ENCODE measurements around the gene SLC16A13. TPM values are rescaled to one million over a fixed set of nuclear protein-coding genes. Genes with fewer than 3 reads are reported as not detected.
A peak's percentile ranks its signal among the peaks of the same experiment; 100 is the strongest.
"Not testable (repeated sequence)": the region's sequence is repeated elsewhere in the genome, so short reads cannot be mapped to it uniquely, and the experiment has no call there.

Gene SLC16A13
- total and polyA plus RNA-seq, 4 donors, result 0.10 to 2.4 (median 1.1) TPM

DNA sequence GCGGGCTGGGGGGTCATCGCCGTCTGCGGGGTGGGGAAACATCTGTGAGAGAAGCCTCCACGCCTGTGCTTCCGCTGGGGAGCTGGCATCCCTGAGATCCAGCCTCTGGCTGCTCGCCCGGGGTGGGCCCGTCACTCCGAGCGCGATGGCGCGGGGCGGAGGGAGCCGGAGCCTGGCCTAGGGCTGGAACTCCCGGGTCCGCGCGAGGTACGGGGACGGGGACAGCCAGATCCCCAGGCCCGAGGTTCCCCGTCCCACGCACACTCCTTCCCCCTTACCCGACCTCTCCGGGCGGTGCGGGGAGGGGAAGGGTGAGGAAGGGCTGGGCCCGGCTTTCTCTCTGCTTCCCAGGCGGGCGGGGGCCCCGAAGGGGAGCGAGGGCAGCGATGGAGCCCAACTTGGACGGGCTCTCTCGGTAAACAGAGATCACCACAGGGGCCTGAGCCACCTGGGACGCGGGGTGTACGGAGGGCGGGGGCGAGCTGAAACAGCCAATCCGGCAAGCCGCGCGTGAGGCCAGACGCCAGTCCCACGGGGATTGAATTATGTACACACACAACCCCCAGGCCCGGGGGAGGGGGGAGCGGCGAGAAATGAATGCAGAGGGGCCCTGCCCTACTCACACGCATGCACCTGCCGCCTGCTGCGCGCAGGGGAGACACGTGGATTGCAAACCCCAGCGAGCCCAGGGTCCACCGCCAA is 7.8 kb downstream of the SLC16A13 start, which contains the start of gene SLC16A11:
TSS of gene SLC16A11 (minus strand) at position 596 of the 702 bp plus-strand sequence. CDS start at position 17, 579 bp downstream.
- Histone ChIP-seq H3K27me3 (ENCODE audit: control insufficient read depth, insufficient read depth, low read length) (peaks cover 53% of the 10 kb centered on the region), H3K4me1 (ENCODE audit: control insufficient read depth, insufficient read depth, low read length) (peaks cover 40% of the 10 kb centered on the region), H3K36me3 (ENCODE audit: control insufficient read depth, insufficient read depth, low read length) (no peaks in the 10 kb centered on the region), H3K4me3 (ENCODE audit: low read depth, low read length) (peak within 1 kb of the TSS; percentile 35), H3K9me3 (ENCODE audit: control insufficient read depth, insufficient read depth, low read length) (no peaks in the 10 kb centered on the region), H3K27ac (ENCODE audit: low read depth, low read length) (no peak within 1 kb of the TSS)
- peak in 2 of 6 donors; percentile 47 to 71 for DNase-seq (ENCODE audit: low read depth in 4 of 6, low spot score in 6 of 6)
- under 1% methylated on average over 41 of the region's 58 CpGs for WGBS (ENCODE audit: insufficient coverage)

DNA sequence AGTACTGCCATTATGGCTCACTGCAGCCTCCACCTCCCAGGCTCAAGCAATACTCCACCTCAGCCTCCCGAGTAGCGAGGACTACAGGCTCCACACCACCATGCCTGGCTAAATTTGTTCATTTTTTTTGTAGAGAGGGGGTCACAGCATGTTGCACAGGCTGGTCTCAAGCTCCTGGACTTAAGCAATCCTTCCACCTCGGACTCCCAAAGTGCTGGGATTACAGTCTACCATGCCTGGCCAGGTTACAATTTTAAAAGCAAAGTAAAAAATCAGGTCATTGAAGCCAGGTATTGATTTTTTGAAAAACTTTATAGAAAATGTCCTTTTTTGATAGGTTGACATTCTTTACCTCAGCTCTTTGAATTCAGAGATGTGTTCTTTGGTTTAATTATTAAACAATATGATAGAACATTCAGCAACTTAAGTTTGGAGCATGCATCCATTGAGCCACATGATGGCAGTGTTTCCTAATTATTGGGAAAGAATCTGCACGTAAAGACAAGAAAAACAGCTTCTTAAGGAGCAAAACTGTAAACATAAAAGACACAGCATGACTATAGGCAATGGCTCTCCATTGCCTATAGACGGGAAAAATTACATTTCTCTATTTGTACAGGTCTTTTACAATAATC is 9.8 kb downstream of the SLC16A13 start:
- DNase-seq (ENCODE audit: low read depth in 4 of 6, low spot score in 6 of 6), result peak in 5 of 6 donors; percentile 66 to 96 (median 75)
- 0% methylated on average over 1 of the region's 5 CpGs for WGBS (ENCODE audit: insufficient coverage)
- peaks cover 53% of the 10 kb centered on the region for H3K27me3 ChIP-seq (ENCODE audit: control insufficient read depth, insufficient read depth, low read length)
- H3K36me3 ChIP-seq (ENCODE audit: control insufficient read depth, insufficient read depth, low read length), result no peaks in the 10 kb centered on the region
- H3K9me3 ChIP-seq (ENCODE audit: control insufficient read depth, insufficient read depth, low read length), result no peaks in the 10 kb centered on the region
- peaks cover 40% of the 10 kb centered on the region for H3K4me1 ChIP-seq (ENCODE audit: control insufficient read depth, insufficient read depth, low read length)
- peak overlapping the region; percentile 7 for H3K4me3 ChIP-seq (ENCODE audit: low read depth, low read length)
- no peak overlapping the region for H3K27ac ChIP-seq (ENCODE audit: low read depth, low read length)

DNA sequence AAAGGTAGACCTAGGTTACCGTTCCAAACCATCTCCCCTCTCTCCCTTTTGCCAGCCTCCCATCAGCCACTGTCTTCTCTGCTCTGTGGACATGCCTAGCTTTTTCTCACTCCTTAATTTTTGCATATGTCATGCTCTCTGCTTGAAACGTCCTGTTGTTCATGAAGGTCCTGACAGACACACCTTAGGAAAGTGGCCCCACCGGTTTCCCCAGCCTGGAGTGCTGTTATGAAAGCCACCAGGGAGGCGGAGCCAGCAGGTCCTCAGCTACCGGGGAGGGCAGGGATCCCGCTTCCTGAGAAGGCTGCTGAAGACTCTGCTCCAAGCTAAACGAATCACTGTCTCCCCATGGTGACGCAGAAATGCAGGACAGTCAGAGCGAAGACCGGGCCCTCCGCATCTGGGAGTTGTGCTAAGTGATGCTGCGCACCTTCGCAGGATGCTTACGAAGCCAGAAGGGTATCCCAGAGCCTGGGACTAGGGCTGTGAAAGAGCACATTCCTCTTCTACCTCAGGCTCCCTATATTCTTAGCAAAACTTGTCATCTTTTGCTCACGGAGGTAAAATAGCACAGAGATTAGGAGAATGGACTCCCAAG is 10.4 kb downstream of the SLC16A13 start:
- peak overlapping the region; percentile 7 for H3K4me3 ChIP-seq (ENCODE audit: low read depth, low read length)
- peaks cover 40% of the 10 kb centered on the region for H3K4me1 ChIP-seq (ENCODE audit: control insufficient read depth, insufficient read depth, low read length)
- H3K27me3 ChIP-seq (ENCODE audit: control insufficient read depth, insufficient read depth, low read length), result peaks cover 53% of the 10 kb centered on the region
- H3K9me3 ChIP-seq (ENCODE audit: control insufficient read depth, insufficient read depth, low read length), result no peaks in the 10 kb centered on the region
- no peak overlapping the region for H3K27ac ChIP-seq (ENCODE audit: low read depth, low read length)
- 5% methylated on average over 13 of the region's 15 CpGs for WGBS (ENCODE audit: insufficient coverage)
- H3K36me3 ChIP-seq (ENCODE audit: control insufficient read depth, insufficient read depth, low read length), result no peaks in the 10 kb centered on the region
- peak in 1 of 6 donors; percentile 57 for DNase-seq (ENCODE audit: low read depth in 4 of 6, low spot score in 6 of 6)

DNA sequence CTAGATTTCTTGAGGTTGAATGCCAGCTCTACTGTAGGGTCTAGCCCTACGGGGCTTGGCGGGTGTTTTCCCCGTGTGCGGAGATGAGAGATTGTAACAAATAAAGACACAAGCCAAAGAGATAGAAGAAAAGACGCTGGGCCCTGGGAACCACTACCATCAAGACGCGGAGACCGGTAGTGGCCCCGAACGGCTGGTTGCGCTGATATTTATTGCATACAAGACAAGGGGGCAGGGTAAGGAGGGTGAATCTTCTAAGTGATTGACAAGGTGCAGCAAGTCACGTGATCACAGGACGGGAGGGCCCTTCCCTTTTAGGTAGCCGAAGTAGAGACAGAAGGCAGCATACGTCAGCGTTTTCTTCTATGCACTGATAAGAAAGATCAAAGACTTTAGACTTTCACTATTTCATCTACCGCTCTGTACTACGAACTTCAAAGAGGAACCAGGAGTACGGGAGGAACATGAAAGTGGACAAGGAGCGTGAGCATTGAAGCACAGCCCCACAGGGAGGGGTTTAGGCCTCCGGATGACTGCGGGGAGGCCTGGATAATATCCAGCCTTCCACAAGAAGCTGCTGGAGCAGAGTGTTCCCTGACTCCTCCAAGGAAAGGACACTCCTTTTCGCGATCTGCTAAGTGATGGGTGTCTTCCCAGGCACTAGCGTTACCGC is 11.0 kb downstream of the SLC16A13 start:
- not testable (repeated sequence) for H3K4me3 ChIP-seq (ENCODE audit: low read depth, low read length); H3K36me3 ChIP-seq (ENCODE audit: control insufficient read depth, insufficient read depth, low read length); H3K27ac ChIP-seq (ENCODE audit: low read depth, low read length); H3K9me3 ChIP-seq (ENCODE audit: control insufficient read depth, insufficient read depth, low read length)
- Histone ChIP-seq H3K4me1 (ENCODE audit: control insufficient read depth, insufficient read depth, low read length) (peaks cover 36% of the 10 kb centered on the region), H3K27me3 (ENCODE audit: control insufficient read depth, insufficient read depth, low read length) (peaks cover 51% of the 10 kb centered on the region)
- WGBS (ENCODE audit: insufficient coverage), result 15% methylated on average over 20 of the region's 26 CpGs
- DNase-seq (ENCODE audit: low read depth in 4 of 6, low spot score in 6 of 6), result peak in 1 of 6 donors; percentile 32

DNA sequence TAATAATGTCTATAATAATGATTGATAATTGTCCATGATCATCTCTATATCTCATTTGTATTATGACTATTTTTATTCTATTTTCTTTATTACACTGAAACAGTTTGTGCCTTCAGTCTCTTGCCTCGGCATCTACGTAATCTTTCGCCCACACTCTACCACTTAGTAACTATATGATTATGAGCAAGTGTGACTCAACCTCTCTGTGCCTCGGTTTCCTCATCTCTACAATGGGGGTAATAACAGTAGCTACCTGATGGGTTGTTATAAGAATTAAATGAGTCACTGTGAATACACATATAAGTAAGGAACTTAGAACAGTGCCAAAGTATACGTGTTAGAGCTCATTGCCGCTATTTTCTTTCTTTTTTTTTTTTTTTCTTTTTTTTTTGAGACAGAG is 11.8 kb downstream of the SLC16A13 start:
- no CpG with 5 or more reads among the region's 6 CpGs for WGBS (ENCODE audit: insufficient coverage)
- Histone ChIP-seq H3K27ac (ENCODE audit: low read depth, low read length) (no peak overlapping the region), H3K27me3 (ENCODE audit: control insufficient read depth, insufficient read depth, low read length) (peaks cover 44% of the 10 kb centered on the region)

DNA sequence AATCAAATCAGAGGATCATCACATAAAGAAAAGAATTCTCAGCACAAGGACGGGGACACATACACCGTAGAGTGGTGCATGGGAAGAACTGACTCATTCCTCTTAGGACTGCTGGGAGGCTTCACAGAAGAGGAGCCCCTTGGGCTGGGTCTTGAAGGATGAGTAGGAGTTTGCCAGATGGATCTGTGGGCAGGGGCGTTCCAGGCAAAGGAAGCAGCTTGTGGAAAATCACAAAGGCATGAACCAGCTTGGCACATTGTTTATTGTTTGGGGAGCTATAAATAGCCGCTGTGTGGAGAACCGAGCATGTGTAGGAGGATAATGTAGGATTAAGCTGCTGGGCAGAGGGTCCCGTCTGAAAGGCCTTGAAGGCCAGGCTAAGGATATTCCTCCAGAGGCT is 13.2 kb downstream of the SLC16A13 start:
- Histone ChIP-seq H3K36me3 (ENCODE audit: control insufficient read depth, insufficient read depth, low read length) (no peaks in the 10 kb centered on the region), H3K27me3 (ENCODE audit: control insufficient read depth, insufficient read depth, low read length) (peaks cover 30% of the 10 kb centered on the region), H3K4me3 (ENCODE audit: low read depth, low read length) (no peak overlapping the region), H3K4me1 (ENCODE audit: control insufficient read depth, insufficient read depth, low read length) (peaks cover 15% of the 10 kb centered on the region), H3K9me3 (ENCODE audit: control insufficient read depth, insufficient read depth, low read length) (no peaks in the 10 kb centered on the region), H3K27ac (ENCODE audit: low read depth, low read length) (no peak overlapping the region)
- 86% methylated on average over 5 of the region's 6 CpGs for WGBS (ENCODE audit: insufficient coverage)
- no peak for DNase-seq (ENCODE audit: low read depth in 4 of 6, low spot score in 6 of 6)

More for the DNA sequence above, 11.8 kb downstream of the SLC16A13 start:
- Histone ChIP-seq H3K4me3 (ENCODE audit: low read depth, low read length) (no peak overlapping the region), H3K4me1 (ENCODE audit: control insufficient read depth, insufficient read depth, low read length) (peaks cover 29% of the 10 kb centered on the region), H3K36me3 (ENCODE audit: control insufficient read depth, insufficient read depth, low read length) (no peaks in the 10 kb centered on the region), H3K9me3 (ENCODE audit: control insufficient read depth, insufficient read depth, low read length) (no peaks in the 10 kb centered on the region)
- no peak for DNase-seq (ENCODE audit: low read depth in 4 of 6, low spot score in 6 of 6)

DNA sequence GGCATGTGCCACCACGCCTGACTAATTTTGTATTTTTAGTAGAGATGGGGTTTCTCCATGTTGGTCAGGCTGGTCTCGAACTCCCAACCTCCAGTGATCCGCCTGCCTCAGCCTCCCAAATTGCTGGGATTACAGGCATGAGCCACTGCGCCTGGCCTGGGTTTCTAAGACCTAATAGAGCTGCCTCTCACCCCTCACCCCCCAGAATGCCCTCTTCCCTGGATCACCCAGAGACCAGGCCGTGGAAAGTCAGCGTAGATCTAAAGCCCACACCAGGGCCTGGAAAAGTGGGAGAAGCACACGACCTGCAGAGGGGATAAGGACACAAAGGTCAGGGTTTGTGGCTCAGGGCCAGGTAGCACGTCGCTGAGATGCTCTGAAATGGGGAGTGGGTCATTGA is 14.8 kb downstream of the SLC16A13 start:
- not testable (repeated sequence) for DNase-seq (ENCODE audit: low read depth in 4 of 6, low spot score in 6 of 6); H3K4me3 ChIP-seq (ENCODE audit: low read depth, low read length); H3K27ac ChIP-seq (ENCODE audit: low read depth, low read length); H3K36me3 ChIP-seq (ENCODE audit: control insufficient read depth, insufficient read depth, low read length); H3K9me3 ChIP-seq (ENCODE audit: control insufficient read depth, insufficient read depth, low read length)
- 89% methylated on average over 7 of the region's 9 CpGs for WGBS (ENCODE audit: insufficient coverage)
- Histone ChIP-seq H3K27me3 (ENCODE audit: control insufficient read depth, insufficient read depth, low read length) (peaks cover 16% of the 10 kb centered on the region), H3K4me1 (ENCODE audit: control insufficient read depth, insufficient read depth, low read length) (peaks cover 13% of the 10 kb centered on the region)

DNA sequence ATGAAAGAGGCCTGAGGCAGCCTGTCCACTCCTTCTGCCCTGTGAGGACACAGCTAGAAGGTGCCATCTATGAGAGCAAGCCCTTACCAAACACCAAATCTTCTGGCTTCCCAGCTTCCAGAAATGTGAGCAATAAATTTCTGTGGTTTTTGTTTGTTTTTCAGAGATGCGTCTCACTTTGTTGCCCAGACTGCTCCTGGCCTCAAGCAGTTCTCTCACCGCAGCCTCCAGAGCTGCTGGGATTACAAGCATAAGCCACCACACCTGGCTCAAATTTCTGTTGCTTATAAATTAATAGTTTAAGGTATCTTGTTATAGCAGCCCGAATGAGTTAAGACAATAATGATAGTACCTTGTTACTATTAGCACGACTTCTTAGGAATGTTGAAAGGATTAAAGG is 20.6 kb downstream of the SLC16A13 start:
- H3K9me3 ChIP-seq (ENCODE audit: control insufficient read depth, insufficient read depth, low read length), result no peaks in the 10 kb centered on the region
- H3K27ac ChIP-seq (ENCODE audit: low read depth, low read length), result no peak overlapping the region
- WGBS (ENCODE audit: insufficient coverage), result no CpG with 5 or more reads among the region's 4 CpGs
- no peaks in the 10 kb centered on the region for H3K36me3 ChIP-seq (ENCODE audit: control insufficient read depth, insufficient read depth, low read length)
- no peak for DNase-seq (ENCODE audit: low read depth in 4 of 6, low spot score in 6 of 6)
- H3K4me1 ChIP-seq (ENCODE audit: control insufficient read depth, insufficient read depth, low read length), result no peaks in the 10 kb centered on the region
- no peaks in the 10 kb centered on the region for H3K27me3 ChIP-seq (ENCODE audit: control insufficient read depth, insufficient read depth, low read length)
- no peak overlapping the region for H3K4me3 ChIP-seq (ENCODE audit: low read depth, low read length)

DNA sequence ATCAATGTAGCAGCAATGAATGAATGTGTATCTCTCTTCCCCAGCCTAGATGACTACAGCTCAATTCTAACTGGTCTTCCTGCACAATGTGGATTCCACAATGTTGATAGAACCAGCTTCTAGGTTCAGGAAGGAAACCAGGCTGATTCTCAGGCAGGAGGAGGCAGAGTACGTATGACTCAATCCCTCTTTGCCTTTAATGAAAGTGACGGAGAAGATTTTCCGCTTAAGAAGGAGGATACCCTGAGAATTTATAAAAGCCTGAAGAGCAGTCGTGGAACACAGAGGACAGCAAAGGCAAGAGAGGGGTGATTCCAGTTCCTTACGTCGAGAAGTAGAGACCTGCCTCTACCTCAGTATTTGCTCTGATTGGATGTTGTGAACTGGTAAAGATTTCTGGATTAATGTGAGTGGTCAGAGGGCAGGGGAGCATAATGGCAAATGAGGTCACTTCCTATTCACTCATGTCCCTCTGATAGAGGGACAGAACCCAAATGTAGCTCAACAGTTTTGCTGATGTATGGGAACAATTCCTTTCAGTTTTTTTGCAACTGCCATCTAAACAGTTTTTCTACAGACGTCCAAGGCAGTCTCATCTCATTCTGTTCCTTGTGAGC is 23.1 kb downstream of the SLC16A13 start:
- Histone ChIP-seq H3K27me3 (ENCODE audit: control insufficient read depth, insufficient read depth, low read length) (no peaks in the 10 kb centered on the region), H3K4me1 (ENCODE audit: control insufficient read depth, insufficient read depth, low read length) (peaks cover 4% of the 10 kb centered on the region), H3K9me3 (ENCODE audit: control insufficient read depth, insufficient read depth, low read length) (no peaks in the 10 kb centered on the region), H3K36me3 (ENCODE audit: control insufficient read depth, insufficient read depth, low read length) (no peaks in the 10 kb centered on the region), H3K27ac (ENCODE audit: low read depth, low read length) (no peak overlapping the region), H3K4me3 (ENCODE audit: low read depth, low read length) (no peak overlapping the region)
- no peak for DNase-seq (ENCODE audit: low read depth in 4 of 6, low spot score in 6 of 6)
- 76% methylated on average over 5 of the region's 7 CpGs for WGBS (ENCODE audit: insufficient coverage)
